K562 (cell line): Measurements from ENCODE around the gene RIN3. TPM values are rescaled to one million over a fixed set of nuclear protein-coding genes. Genes with fewer than 3 reads are reported as not detected.

ENCODE experiments used
- ATAC-seq: fragments of 200-7000 bp; cut with Tn5 transposase; 3 replicates; pipeline ENCODE4 v1.9.1; 2020; ENCODE audit warnings: moderate library complexity
- BruUV-seq: library from RNA; stranded (reverse); fragments of 400-500 nt; replicated peaks from 2 replicates; lab custom pipeline; 2021; lab: Mats Ljungman, UMichigan
- CTCF ChIA-PET: fragments of 300-600 bp; formaldehyde crosslinking; extraction: SDS; loops from one replicate; lab custom pipeline; 2021; ENCODE audit warnings: low intra/inter-chr PET ratio; lab: Yijun Ruan, JAX
- POLR2A ChIA-PET: fragments of 300-600, 350-650 bp; sonication (Branson Sonifier 250); formaldehyde crosslinking; extraction: SDS; loops from one replicate; lab custom pipeline; 2021; ENCODE audit warnings: antibody characterized with exemption, inconsistent platforms; lab: Yijun Ruan, JAX
- DNase-seq, 4 experiments: peaks; one replicate each; pipeline versions ENCODE4 v3.0.0 to v3.0.0-alpha.2; 2011 to 2018; ENCODE audit warnings: low spot score in 3 of 4, mixed read lengths in 3 of 4; ENCODE audit errors: extremely low read depth in 1 of 4
- FAIRE-seq: peaks from 2 replicates; lab custom pipeline; 2011; peaks lifted over from hg19 to GRCh38; lab: Jason Lieb, UNC
- H2AFZ ChIP-seq: 2 replicates; pipeline ENCODE4 v1.6.0; 2011; ENCODE audit warnings: low read depth, low read length, control low read depth, inconsistent platforms
- H3K27ac ChIP-seq: fragments of 200-600 bp; 3 replicates; pipeline ENCODE4 v1.8.0; 2011; ENCODE audit warnings: low read depth, mild to moderate bottlenecking, control low read depth, inconsistent platforms, low read length, moderate library complexity, mixed read lengths; ENCODE audit errors: extremely low read depth
- H3K27me3 ChIP-seq, 2 experiments: fragments of 300-600 bp in 1 of 2; 2 replicates in 1 of 2; 3 replicates in 1 of 2; pipeline versions ENCODE4 v1.6.0 to v1.8.0; 2011; ENCODE audit warnings: inconsistent platforms in 2 of 2, low read length in 2 of 2, mild to moderate bottlenecking in 1 of 2, mixed read lengths in 1 of 2, moderate library complexity in 1 of 2; ENCODE audit not compliant: control insufficient read depth in 2 of 2, insufficient read depth in 2 of 2
- H3K36me3 ChIP-seq: fragments of 300-600 bp; 3 replicates; pipeline ENCODE4 v1.8.0; 2011; ENCODE audit warnings: mild to moderate bottlenecking, low read length, inconsistent platforms; ENCODE audit not compliant: control insufficient read depth, insufficient read depth
- H3K4me1 ChIP-seq, 2 experiments: fragments of 200-600 bp in 1 of 2; replicated peaks in 1 of 2; 2 replicates in 1 of 2; 3 replicates in 1 of 2; pipeline versions ENCODE4 v1.5.1 to v1.8.0; 2011; ENCODE audit warnings: inconsistent platforms in 2 of 2, low read length in 2 of 2, mild to moderate bottlenecking in 1 of 2, mixed read lengths in 1 of 2, moderate library complexity in 1 of 2; ENCODE audit not compliant: control insufficient read depth in 2 of 2, insufficient read depth in 2 of 2
- H3K4me2 ChIP-seq: 2 replicates; pipeline ENCODE4 v1.6.1; 2011; ENCODE audit warnings: low read length, control low read depth, inconsistent platforms, mixed read lengths; ENCODE audit not compliant: insufficient read depth
- H3K4me3 ChIP-seq: fragments of 200-600 bp; sonication (generic), shearing (Covaris generic); 2 replicates; pipeline ENCODE4 v1.5.1; 2016; ENCODE audit warnings: control low read depth, inconsistent platforms
- H3K79me2 ChIP-seq: fragments of 200-600 bp; 3 replicates; pipeline ENCODE4 v1.8.0; 2011; ENCODE audit warnings: low read length, inconsistent platforms; ENCODE audit not compliant: control insufficient read depth, insufficient read depth
- H3K9ac ChIP-seq, 2 experiments: 2 replicates each; pipeline versions ENCODE4 v1.6.0 to v1.6.1; 2011; ENCODE audit warnings: low read depth in 2 of 2, low read length in 2 of 2, control low read depth in 1 of 2, inconsistent platforms in 1 of 2, mild to moderate bottlenecking in 1 of 2, mixed read lengths in 1 of 2; ENCODE audit not compliant: insufficient read depth in 1 of 2
- H3K9me1 ChIP-seq: one replicate; pipeline ENCODE4 v1.6.0; 2011; ENCODE audit warnings: inconsistent platforms, mild to moderate bottlenecking, low read length, moderate library complexity; ENCODE audit not compliant: control insufficient read depth, insufficient read depth
- H3K9me3 ChIP-seq: replicated peaks from 2 replicates; pipeline ENCODE4 v1.5.1; 2011; ENCODE audit warnings: low read depth, low read length, inconsistent platforms; ENCODE audit not compliant: control insufficient read depth, insufficient read depth
- H4K20me1 ChIP-seq: replicated peaks from 2 replicates; pipeline ENCODE4 v1.6.1; 2011; ENCODE audit warnings: low read length, inconsistent platforms, mixed read lengths; ENCODE audit not compliant: control insufficient read depth, insufficient read depth
- BCL6 ChIP-seq: fragments of 250-450 bp; sonication (Bioruptor Pico); IDR thresholded peaks from 2 replicates; pipeline ENCODE4 v1.4.0; 2020
- ELF1 ChIP-seq: fragments of 200-800 bp; sonication (Bioruptor generic); IDR thresholded peaks from 2 replicates; pipeline ENCODE4 v1.6.1; 2016; ENCODE audit warnings: missing genetic modification characterization, missing compliant biosample characterization
- HNRNPL ChIP-seq: fragments of 200-400 bp; formaldehyde crosslinking; IDR thresholded peaks from 2 replicates; pipeline ENCODE4 v1.6.1; 2017; ENCODE audit warnings: low read depth, mild to moderate bottlenecking, low read length
- MAFK ChIP-seq: IDR thresholded peaks from 2 replicates; pipeline ENCODE4 v1.6.1; 2011; ENCODE audit warnings: low read length, improper control_type of control experiment
- NCOA4 ChIP-seq: fragments of 450-650 bp; IDR thresholded peaks from 2 replicates; pipeline ENCODE4 v1.6.1; 2018; ENCODE audit warnings: mild to moderate bottlenecking; ENCODE audit not compliant: partially characterized antibody
- NR2C2 ChIP-seq, 2 experiments: fragments of 200-800 bp in 1 of 2; sonication (Bioruptor generic) in 1 of 2; sonication (generic) in 1 of 2; formaldehyde crosslinking in 1 of 2; IDR thresholded peaks; 2 replicates each; pipeline versions ENCODE4 v1.6.1 to v1.8.0; 2016 to 2022; ENCODE audit warnings: mild to moderate bottlenecking in 1 of 2, missing compliant biosample characterization in 1 of 2, missing genetic modification characterization in 1 of 2, missing genetic modification reagents in 1 of 2
- PCBP1 ChIP-seq: fragments of 200-400 bp; formaldehyde crosslinking; IDR thresholded peaks from 2 replicates; pipeline ENCODE4 v1.6.1; 2018; ENCODE audit warnings: mild to moderate bottlenecking, low read depth, low read length; ENCODE audit not compliant: poor library complexity, severe bottlenecking
- SAFB2 ChIP-seq: fragments of 200-400 bp; formaldehyde crosslinking; IDR thresholded peaks from 2 replicates; pipeline ENCODE4 v1.6.1; 2018; ENCODE audit warnings: borderline replicate concordance, low read length, low read depth, moderate library complexity; ENCODE audit not compliant: severe bottlenecking
- ZKSCAN8 ChIP-seq: fragments of 200-800 bp; sonication (Bioruptor generic); IDR thresholded peaks from 2 replicates; pipeline ENCODE4 v1.6.1; 2016; ENCODE audit warnings: missing genetic modification characterization, missing compliant biosample characterization
- WGBS: fragments of 100-300 bp; shearing (Covaris generic); methylation state at CpG from one replicate; pipeline ENCODE4 v1.1.6; 2016; ENCODE audit warnings: low coverage, mixed read lengths; ENCODE audit not compliant: insufficient coverage; ENCODE audit errors: missing lambda C conversion rate; 5-methylcytosine and 5-hydroxymethylcytosine counted together
- in situ Hi-C: fragments of 300-500 bp; cut with MboI; formaldehyde crosslinking; loops from 4 replicates; pipeline ENCODE4 v1.15.0; 2018; ENCODE audit warnings: inconsistent platforms, mixed read lengths
- intact Hi-C: fragments of 100-400 bp; cut with micrococcal nuclease; formaldehyde crosslinking; loops from 2 replicates; pipeline ENCODE4 v1.14.2; 2022
- polyA plus RNA-seq, 8 experiments: library from polyadenylated mRNA; depleted of rRNA in 4 of 8; stranded (reverse) in 5 of 8; unstranded in 3 of 8; fragments of >200 nt; fragmentation: Nextera tagmentation in 2 of 8; fragmentation: Illumina TruSeq in 1 of 8; extraction: Ambion mirVana in 2 of 8; extraction: Trizol in 1 of 8; gene quantifications; 2 replicates each; pipeline versions ENCODE4 v1.2.1 to v1.2.3, GENCODE V29; 2011 to 2014; ENCODE audit warnings: inconsistent platforms in 1 of 8, missing spikeins in 1 of 8
- total RNA-seq, 7 experiments: library from RNA; depleted of rRNA in 6 of 7; stranded (reverse); fragments of >200 nt in 6 of 7; fragmentation: Illumina TruSeq in 2 of 7; extraction: Trizol in 2 of 7; gene quantifications; 2 replicates each; pipeline versions ENCODE4 v1.2.1 to v1.2.3, GENCODE V29; 2011 to 2021; ENCODE audit warnings: low replicate concordance in 1 of 7
- TF ChIP-seq, protein P1 (sequence below): fragments of 450-650 bp; formaldehyde crosslinking; IDR thresholded peaks from 2 replicates; pipeline ENCODE4 v1.4.0; 2020; ENCODE audit warnings: mild to moderate bottlenecking, moderate library complexity
- TF ChIP-seq, protein P2 (sequence below), 3 experiments: fragments of 200-800 bp in 1 of 3; sonication (Bioruptor generic) in 1 of 3; sonication (generic) in 1 of 3; formaldehyde crosslinking in 1 of 3; IDR thresholded peaks; 2 replicates each; pipeline versions ENCODE4 v1.6.1 to v1.8.0; 2016 to 2022; ENCODE audit warnings: mild to moderate bottlenecking in 2 of 3, missing compliant biosample characterization in 2 of 3, missing genetic modification characterization in 2 of 3, missing genetic modification reagents in 1 of 3
- TF ChIP-seq, protein P3 (sequence below), 3 experiments: fragments of 200-800 bp in 1 of 3; fragments of 250-450 bp in 1 of 3; fragments of 450-650 bp in 1 of 3; sonication (Bioruptor Pico) in 1 of 3; sonication (Bioruptor generic) in 1 of 3; formaldehyde crosslinking in 1 of 3; IDR thresholded peaks; 2 replicates each; pipeline versions ENCODE4 v1.6.1 to v1.8.0; 2016 to 2022; ENCODE audit warnings: mild to moderate bottlenecking in 2 of 3, missing genetic modification characterization in 2 of 3, missing compliant biosample characterization in 1 of 3, moderate library complexity in 1 of 3

Gene RIN3
- total and polyA plus RNA-seq, 9 of the 15 experiments (the other 6 are each of a cell fraction or from before 2014, with no cell fraction given) = 0.01 to 0.49 (median 0.08) TPM; not detected in 5

DNA sequence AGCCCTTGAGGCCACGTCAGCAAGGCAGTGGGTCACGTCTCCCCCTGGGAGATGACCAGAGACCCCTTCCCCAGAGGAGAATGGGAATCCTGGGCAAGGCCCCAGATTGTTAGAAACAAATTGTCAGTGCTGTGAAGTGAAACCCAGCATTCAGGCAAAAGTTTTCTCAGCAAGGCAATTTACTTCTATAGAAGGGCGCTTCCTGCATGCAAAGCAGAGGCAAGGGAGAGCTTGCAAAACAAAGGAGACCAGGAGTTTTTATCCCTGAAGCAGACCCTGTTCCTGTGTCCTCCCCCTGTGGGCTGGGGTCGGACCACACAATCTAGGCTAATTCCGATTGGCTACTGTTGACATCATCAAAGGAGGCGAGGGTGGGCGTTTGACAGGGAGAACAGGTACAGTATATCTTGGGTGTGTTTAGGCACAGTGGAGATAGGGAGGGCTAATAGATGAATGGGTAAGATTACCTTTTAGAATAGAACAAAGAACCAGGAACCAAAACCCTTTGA lies 114.2 kb downstream of the RIN3 start (continued):
- TF ChIP-seq BCL6 (CRISPR knock-in tag) (no peak), NCOA4 (no peak), ELF1 (tag) (no peak)
- TF ChIP-seq, protein P1, sequence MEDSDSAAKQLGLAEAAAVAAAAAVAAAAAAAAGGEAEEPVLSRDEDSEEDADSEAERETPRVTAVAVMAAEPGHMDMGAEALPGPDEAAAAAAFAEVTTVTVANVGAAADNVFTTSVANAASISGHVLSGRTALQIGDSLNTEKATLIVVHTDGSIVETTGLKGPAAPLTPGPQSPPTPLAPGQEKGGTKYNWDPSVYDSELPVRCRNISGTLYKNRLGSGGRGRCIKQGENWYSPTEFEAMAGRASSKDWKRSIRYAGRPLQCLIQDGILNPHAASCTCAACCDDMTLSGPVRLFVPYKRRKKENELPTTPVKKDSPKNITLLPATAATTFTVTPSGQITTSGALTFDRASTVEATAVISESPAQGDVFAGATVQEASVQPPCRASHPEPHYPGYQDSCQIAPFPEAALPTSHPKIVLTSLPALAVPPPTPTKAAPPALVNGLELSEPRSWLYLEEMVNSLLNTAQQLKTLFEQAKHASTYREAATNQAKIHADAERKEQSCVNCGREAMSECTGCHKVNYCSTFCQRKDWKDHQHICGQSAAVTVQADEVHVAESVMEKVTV (CRISPR knock-in tag) = no peak

DNA sequence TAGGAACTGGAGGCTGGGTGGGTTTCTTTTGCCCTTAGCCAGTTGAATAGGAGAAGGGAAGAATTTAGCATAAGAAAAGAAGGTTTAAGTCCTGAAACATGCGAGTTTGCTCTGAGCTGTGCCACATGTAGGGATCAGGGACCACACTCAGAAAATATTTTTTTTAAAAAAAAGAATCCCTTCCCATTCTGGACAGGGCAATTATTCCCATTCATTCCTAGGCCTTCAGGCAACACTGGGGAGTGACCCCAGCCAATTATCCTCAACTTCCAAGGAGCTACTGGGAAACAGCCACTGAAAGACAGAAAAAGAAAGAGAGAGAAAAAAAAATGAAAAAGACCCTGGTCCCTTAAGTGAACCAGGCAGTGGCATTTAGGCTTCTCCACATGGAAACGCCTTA lies 115.1 kb downstream of the RIN3 start:
- FAIRE-seq = no peak
- H3K4me2 ChIP-seq = no peak overlapping the region
- no peak overlapping the region for H3K4me3 ChIP-seq
- no peaks in the 10 kb centered on the region for H4K20me1 ChIP-seq
- ChIA-PET POLR2A (no interaction called here), CTCF (no interaction called here)
- no TSS peak for BruUV-seq
- peaks cover 0 to 9% of the 10 kb centered on the region in 2 experiments; a peak in 2 of 5 replicates for H3K27me3 ChIP-seq
- WGBS = 0% methylated on average over 1 of the region's 2 CpGs
- H3K4me1 ChIP-seq = no peaks in the 10 kb centered on the region
- no peak overlapping the region for H3K9ac ChIP-seq
- no peak for ATAC-seq
- H3K36me3 ChIP-seq = no peaks in the 10 kb centered on the region
- H2AFZ ChIP-seq = no peak overlapping the region
- intact Hi-C loops = no loop called here
- in situ Hi-C loops = no loop called here
- no peaks in the 10 kb centered on the region; the same call in 1 of the 2 replicates for H3K9me3 ChIP-seq
- no peaks in the 10 kb centered on the region for H3K79me2 ChIP-seq
- no peak overlapping the region for H3K27ac ChIP-seq
- no peaks in the 10 kb centered on the region for H3K9me1 ChIP-seq
- DNase-seq = no peak
- no peak for TF ChIP-seq PCBP1
- TF ChIP-seq, protein P2, sequence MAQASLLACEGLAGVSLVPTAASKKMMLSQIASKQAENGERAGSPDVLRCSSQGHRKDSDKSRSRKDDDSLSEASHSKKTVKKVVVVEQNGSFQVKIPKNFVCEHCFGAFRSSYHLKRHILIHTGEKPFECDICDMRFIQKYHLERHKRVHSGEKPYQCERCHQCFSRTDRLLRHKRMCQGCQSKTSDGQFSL (CRISPR knock-in tag; IDR thresholded peaks at IDR 0.05) = no peak
- TF ChIP-seq, protein P2 (tag; IDR thresholded peaks at IDR 0.05) = no peak
- TF ChIP-seq ZKSCAN8 (CRISPR knock-in tag) = no peak
- TF ChIP-seq HNRNPL = no peak
- no peak for TF ChIP-seq NR2C2 (CRISPR knock-in tag; IDR thresholded peaks at IDR 0.05)
- TF ChIP-seq NR2C2 (tag; IDR thresholded peaks at IDR 0.05) = no peak
- TF ChIP-seq, protein P3, sequence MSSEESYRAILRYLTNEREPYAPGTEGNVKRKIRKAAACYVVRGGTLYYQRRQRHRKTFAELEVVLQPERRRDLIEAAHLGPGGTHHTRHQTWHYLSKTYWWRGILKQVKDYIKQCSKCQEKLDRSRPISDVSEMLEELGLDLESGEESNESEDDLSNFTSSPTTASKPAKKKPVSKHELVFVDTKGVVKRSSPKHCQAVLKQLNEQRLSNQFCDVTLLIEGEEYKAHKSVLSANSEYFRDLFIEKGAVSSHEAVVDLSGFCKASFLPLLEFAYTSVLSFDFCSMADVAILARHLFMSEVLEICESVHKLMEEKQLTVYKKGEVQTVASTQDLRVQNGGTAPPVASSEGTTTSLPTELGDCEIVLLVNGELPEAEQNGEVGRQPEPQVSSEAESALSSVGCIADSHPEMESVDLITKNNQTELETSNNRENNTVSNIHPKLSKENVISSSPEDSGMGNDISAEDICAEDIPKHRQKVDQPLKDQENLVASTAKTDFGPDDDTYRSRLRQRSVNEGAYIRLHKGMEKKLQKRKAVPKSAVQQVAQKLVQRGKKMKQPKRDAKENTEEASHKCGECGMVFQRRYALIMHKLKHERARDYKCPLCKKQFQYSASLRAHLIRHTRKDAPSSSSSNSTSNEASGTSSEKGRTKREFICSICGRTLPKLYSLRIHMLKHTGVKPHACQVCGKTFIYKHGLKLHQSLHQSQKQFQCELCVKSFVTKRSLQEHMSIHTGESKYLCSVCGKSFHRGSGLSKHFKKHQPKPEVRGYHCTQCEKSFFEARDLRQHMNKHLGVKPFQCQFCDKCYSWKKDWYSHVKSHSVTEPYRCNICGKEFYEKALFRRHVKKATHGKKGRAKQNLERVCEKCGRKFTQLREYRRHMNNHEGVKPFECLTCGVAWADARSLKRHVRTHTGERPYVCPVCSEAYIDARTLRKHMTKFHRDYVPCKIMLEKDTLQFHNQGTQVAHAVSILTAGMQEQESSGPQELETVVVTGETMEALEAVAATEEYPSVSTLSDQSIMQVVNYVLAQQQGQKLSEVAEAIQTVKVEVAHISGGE (CRISPR knock-in tag; IDR thresholded peaks at IDR 0.05) = no peak
- TF ChIP-seq MAFK = no peak
- TF ChIP-seq SAFB2 = no peak
